HG03457 (cell line): ENCODE measurements around the gene SPAG4.
A peak's percentile ranks its signal among the peaks of the same experiment; 100 is the strongest.

ENCODE experiments used
- ATAC-seq: cut with Tn5 transposase; IDR thresholded peaks from one replicate; pipeline ENCODE4 v1.9.1; 2021; ENCODE audit warnings: moderate number of reproducible peaks; ENCODE audit not compliant: unreplicated experiment

Gene SPAG4

GRCh38 chr20:35598899-35599775, 16.5 kb upstream of the SPAG4 start:
- no peak for ATAC-seq

- no peak for ATAC-seq
Measured at GRCh38 chr20:35599776-35600120, 15.9 kb upstream of the SPAG4 start.

- no peak for ATAC-seq
Measured at GRCh38 chr20:35600176-35600992, 15.2 kb upstream of the SPAG4 start.

GRCh38 chr20:35600993-35601973, 14.3 kb upstream of the SPAG4 start:
- no peak for ATAC-seq

GRCh38 chr20:35601990-35602389, 13.6 kb upstream of the SPAG4 start:
- no peak for ATAC-seq

GRCh38 chr20:35602851-35603495, 12.7 kb upstream of the SPAG4 start:
- no peak for ATAC-seq

- no peak for ATAC-seq
Measured at GRCh38 chr20:35603695-35604448, 11.8 kb upstream of the SPAG4 start.

- ATAC-seq = no peak
Measured at GRCh38 chr20:35604449-35604747, 11.2 kb upstream of the SPAG4 start.

GRCh38 chr20:35606127-35606526, 9.5 kb upstream of the SPAG4 start:
- ATAC-seq = no peak

GRCh38 chr20:35607003-35607735, 8.5 kb upstream of the SPAG4 start:
- no peak for ATAC-seq

GRCh38 chr20:35610833-35611427, 4.7 kb upstream of the SPAG4 start:
- ATAC-seq = no peak

- no peak for ATAC-seq
Measured at GRCh38 chr20:35611482-35611881, 4.1 kb upstream of the SPAG4 start.

GRCh38 chr20:35616465-35617396, 1.1 kb downstream of the SPAG4 start:
- ATAC-seq = peak; percentile 59

- no peak for ATAC-seq
Measured at GRCh38 chr20:35617397-35618262, 2.0 kb downstream of the SPAG4 start.

- no peak for ATAC-seq
Measured at GRCh38 chr20:35618263-35619131, 2.9 kb downstream of the SPAG4 start.
